PFSK-1 (cell line): ENCODE data around the gene ADGRA1.

Experiments
- FOXP2 ChIP-seq: optimal IDR thresholded peaks from 2 replicates; pipeline ENCODE3; 2011; ENCODE audit warnings: borderline replicate concordance, control low read depth, inconsistent platforms; ENCODE audit not compliant: insufficient read depth; ENCODE audit errors: extremely low read length, extremely low read depth
- POLR2AphosphoS5 ChIP-seq: IDR thresholded peaks from 2 replicates; pipeline ENCODE4 v1.6.1; 2012; ENCODE audit warnings: low read depth, mild to moderate bottlenecking, control low read depth, low read length, moderate library complexity
- REST ChIP-seq, 2 experiments: IDR thresholded peaks; 2 replicates each; pipeline versions ENCODE4 v1.6.1 to v1.8.0; 2011 to 2012; ENCODE audit warnings: low read depth in 2 of 2, low read length in 2 of 2, control low read depth in 1 of 2, inconsistent platforms in 1 of 2, mild to moderate bottlenecking in 1 of 2, moderate library complexity in 1 of 2; ENCODE audit not compliant: insufficient read depth in 1 of 2
- SIN3A ChIP-seq: IDR thresholded peaks from 2 replicates; pipeline ENCODE4 v1.6.1; 2012; ENCODE audit warnings: mild to moderate bottlenecking, low read length, moderate library complexity, borderline replicate concordance; ENCODE audit not compliant: insufficient read depth
- TAF1 ChIP-seq: IDR thresholded peaks from 2 replicates; pipeline ENCODE4 v1.6.1; 2012; ENCODE audit warnings: low read length, control low read depth, borderline replicate concordance; ENCODE audit not compliant: insufficient read depth

Gene ADGRA1

GRCh38 chr10:133067149-133068105, 20.3 kb upstream of the ADGRA1 start:
- TF ChIP-seq TAF1 (no peak), REST (IDR thresholded peaks at IDR 0.05; ENCODE audit: insufficient read depth in 1 of 2, low read depth in 2 of 2, low read length in 2 of 2) (no peak), POLR2AphosphoS5 (no peak)

DNA sequence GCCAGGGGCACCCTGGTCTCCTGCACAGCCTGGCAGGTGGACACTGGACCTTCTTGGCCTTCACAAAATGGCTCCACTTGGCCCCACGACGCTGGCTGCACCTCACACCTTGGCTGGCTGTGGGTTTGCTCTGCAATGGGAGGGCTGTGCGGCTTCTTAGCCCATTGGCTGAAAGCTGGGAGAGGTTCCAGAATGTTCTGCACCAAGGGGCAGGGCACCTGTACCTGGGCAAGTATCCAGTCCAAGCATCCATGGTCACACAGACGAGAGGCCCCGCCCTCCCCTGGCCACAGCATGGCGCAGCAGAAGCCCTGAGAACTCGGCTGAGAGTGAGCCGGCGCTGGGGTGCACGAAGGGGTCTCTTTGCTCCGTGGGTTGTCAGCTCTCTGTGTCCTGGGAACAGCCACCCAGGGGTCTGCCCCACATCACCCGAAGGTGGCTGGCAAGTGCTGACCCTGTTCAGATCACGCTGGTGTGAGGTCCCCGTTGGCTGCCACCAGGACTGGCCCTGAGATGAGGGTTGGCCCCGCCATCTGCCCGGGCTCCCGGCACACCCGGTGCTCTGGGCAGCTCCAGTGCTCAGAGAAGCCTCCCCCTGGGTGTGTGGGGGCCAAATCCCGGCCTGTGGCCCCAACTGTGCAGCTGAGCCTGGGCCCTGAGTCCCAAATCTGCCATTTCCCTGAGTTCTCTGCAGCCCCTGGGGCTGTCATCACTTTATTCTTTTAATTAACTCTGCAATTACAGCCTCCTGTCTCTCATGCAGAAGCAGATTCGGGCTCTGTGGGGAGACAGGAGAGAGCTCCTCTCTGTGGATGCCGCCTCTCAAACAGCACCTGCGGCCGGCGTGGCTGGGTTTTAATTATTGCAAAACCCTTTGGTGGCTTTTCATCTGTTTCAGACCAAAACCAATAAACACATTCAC, 19.4 kb upstream of the ADGRA1 start:
- no peak for TF ChIP-seq SIN3A
- TF ChIP-seq REST (IDR thresholded peaks at IDR 0.05; ENCODE audit: insufficient read depth in 1 of 2, low read depth in 2 of 2, low read length in 2 of 2) = no peak
- TF ChIP-seq TAF1 = no peak
- TF ChIP-seq FOXP2 = no peak
- TF ChIP-seq POLR2AphosphoS5 = no peak

DNA sequence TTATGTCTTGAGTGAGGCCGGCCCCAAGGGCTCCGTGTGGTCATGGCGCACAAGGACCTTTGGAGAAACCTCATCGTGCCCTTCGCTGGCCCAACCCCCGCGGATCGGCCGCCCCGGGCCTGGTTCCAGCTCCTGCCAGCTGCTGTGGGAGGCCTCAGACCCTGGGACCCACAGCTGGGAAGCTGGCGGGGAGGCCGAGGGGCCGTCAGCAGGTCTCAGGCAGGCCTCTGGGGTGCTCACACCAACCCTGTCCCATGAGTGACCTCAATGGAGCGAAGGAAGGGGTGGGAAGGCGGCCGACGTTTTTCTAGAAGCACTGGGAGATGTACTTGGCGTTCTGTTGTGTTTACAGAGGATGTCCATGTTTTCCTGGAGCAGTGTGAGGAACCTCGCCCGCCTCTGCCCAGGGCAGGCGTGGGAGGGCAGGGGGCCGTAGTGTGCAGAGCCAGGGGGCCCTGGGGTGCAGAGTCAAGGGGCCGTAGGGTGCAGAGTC, 18.6 kb upstream of the ADGRA1 start:
- TF ChIP-seq POLR2AphosphoS5 = no peak
- TF ChIP-seq TAF1 = no peak
- TF ChIP-seq REST (IDR thresholded peaks at IDR 0.05; ENCODE audit: insufficient read depth in 1 of 2, low read depth in 2 of 2, low read length in 2 of 2) = no peak
- TF ChIP-seq FOXP2 = no peak
- TF ChIP-seq SIN3A = no peak

GRCh38 chr10:133070405-133070804, 17.3 kb upstream of the ADGRA1 start:
- TF ChIP-seq FOXP2 = no peak
- no peak for TF ChIP-seq REST (IDR thresholded peaks at IDR 0.05; ENCODE audit: insufficient read depth in 1 of 2, low read depth in 2 of 2, low read length in 2 of 2)
- TF ChIP-seq POLR2AphosphoS5 = no peak
- no peak for TF ChIP-seq SIN3A
- no peak for TF ChIP-seq TAF1
